H9 (cell line): ENCODE results near the gene KCNN3. TPM values are rescaled to one million over a fixed set of nuclear protein-coding genes. Genes with fewer than 3 reads are reported as not detected.

Experiments used
- DNase-seq: peaks from one replicate; pipeline ENCODE4 v3.0.0-alpha.2; 2017
- H2AFZ ChIP-seq: one replicate; pipeline ENCODE4 v1.6.1; 2013; ENCODE audit warnings: mild to moderate bottlenecking, low read length, control low read depth, moderate library complexity
- H2AK5ac ChIP-seq: 2 replicates; pipeline ENCODE4 v1.6.1; 2013; ENCODE audit warnings: low read length, control low read depth, mixed read lengths; ENCODE audit not compliant: insufficient read length
- H2BK120ac ChIP-seq: one replicate; pipeline ENCODE4 v1.6.1; 2013; ENCODE audit warnings: low read depth, mild to moderate bottlenecking, low read length, control low read depth, inconsistent platforms; ENCODE audit not compliant: poor library complexity, severe bottlenecking
- H2BK12ac ChIP-seq: 2 replicates; pipeline ENCODE4 v1.6.1; 2013; ENCODE audit warnings: low read length, control low read depth, mixed read lengths, low read depth; ENCODE audit not compliant: insufficient read length
- H2BK15ac ChIP-seq: 2 replicates; pipeline ENCODE4 v1.6.1; 2013; ENCODE audit warnings: low read depth, low read length, control low read depth
- H2BK20ac ChIP-seq: one replicate; pipeline ENCODE4 v1.6.1; 2013; ENCODE audit warnings: low read depth, mild to moderate bottlenecking, low read length, control low read depth, inconsistent platforms; ENCODE audit not compliant: poor library complexity, severe bottlenecking
- H2BK5ac ChIP-seq: 2 replicates; pipeline ENCODE4 v1.6.1; 2013; ENCODE audit warnings: low read length, control low read depth, mixed read lengths; ENCODE audit not compliant: insufficient read length
- H3K14ac ChIP-seq: 2 replicates; pipeline ENCODE4 v1.6.1; 2013; ENCODE audit warnings: low read length, control low read depth; ENCODE audit not compliant: insufficient read depth
- H3K18ac ChIP-seq: 2 replicates; pipeline ENCODE4 v1.6.1; 2013; ENCODE audit warnings: low read depth, mild to moderate bottlenecking, mixed read lengths, low read length, control low read depth; ENCODE audit not compliant: insufficient read length
- H3K23ac ChIP-seq: 2 replicates; pipeline ENCODE4 v1.6.1; 2013; ENCODE audit warnings: low read length, control low read depth, mixed read lengths, low read depth; ENCODE audit not compliant: insufficient read length
- H3K23me2 ChIP-seq: 2 replicates; pipeline ENCODE4 v1.6.1; 2013; ENCODE audit warnings: low read depth, mild to moderate bottlenecking, mixed read lengths, low read length, control low read depth; ENCODE audit not compliant: insufficient read length, poor library complexity, severe bottlenecking
- H3K27ac ChIP-seq: 2 replicates; pipeline ENCODE4 v1.5.1; 2013; ENCODE audit warnings: low read length, control low read depth, mixed read lengths, low read depth; ENCODE audit not compliant: insufficient read length
- H3K27me3 ChIP-seq: 2 replicates; pipeline ENCODE4 v1.6.1; 2013; ENCODE audit warnings: low read length, control low read depth, inconsistent platforms; ENCODE audit not compliant: insufficient read depth
- H3K4ac ChIP-seq: 2 replicates; pipeline ENCODE4 v1.6.1; 2013; ENCODE audit warnings: low read depth, mild to moderate bottlenecking, control low read depth, inconsistent platforms, low read length, moderate library complexity
- H3K4me1 ChIP-seq: 2 replicates; pipeline ENCODE4 v1.6.1; 2013; ENCODE audit warnings: low read length, control low read depth, inconsistent platforms; ENCODE audit not compliant: insufficient read depth
- H3K4me2 ChIP-seq: 2 replicates; pipeline ENCODE4 v1.6.1; 2013; ENCODE audit warnings: low read length, control low read depth, mixed read lengths; ENCODE audit not compliant: insufficient read length, insufficient read depth
- H3K56ac ChIP-seq: 2 replicates; pipeline ENCODE4 v1.6.1; 2013; ENCODE audit warnings: low read depth, mild to moderate bottlenecking, mixed read lengths, low read length, control low read depth; ENCODE audit not compliant: insufficient read length
- H3K79me1 ChIP-seq: 2 replicates; pipeline ENCODE4 v1.6.1; 2013; ENCODE audit warnings: low read depth, mild to moderate bottlenecking, moderate library complexity, low read length, control low read depth, inconsistent platforms; ENCODE audit not compliant: insufficient read depth, poor library complexity, severe bottlenecking
- H3K79me2 ChIP-seq: 2 replicates; pipeline ENCODE4 v1.6.1; 2013; ENCODE audit warnings: low read length, control low read depth, inconsistent platforms; ENCODE audit not compliant: insufficient read depth
- H3K9ac ChIP-seq: 2 replicates; pipeline ENCODE4 v1.6.1; 2013; ENCODE audit warnings: low read length, control low read depth, mixed read lengths; ENCODE audit not compliant: insufficient read length; ENCODE audit errors: extremely low read depth
- H3K9me3 ChIP-seq: one replicate; pipeline ENCODE4 v1.6.1; 2013; ENCODE audit warnings: low read depth, low read length, inconsistent platforms; ENCODE audit not compliant: control insufficient read depth
- H3T11ph ChIP-seq: one replicate; pipeline ENCODE4 v1.6.1; 2013; ENCODE audit warnings: mild to moderate bottlenecking, low read length, control low read depth, inconsistent platforms
- H4K20me1 ChIP-seq: one replicate; pipeline ENCODE4 v1.6.1; 2013; ENCODE audit not compliant: control insufficient read depth, insufficient read length, insufficient read depth
- H4K5ac ChIP-seq: 2 replicates; pipeline ENCODE4 v1.6.1; 2013; ENCODE audit warnings: low read depth, mild to moderate bottlenecking, mixed read lengths, low read length, control low read depth; ENCODE audit not compliant: insufficient read length
- H4K8ac ChIP-seq: replicated peaks from 2 replicates; pipeline ENCODE4 v1.6.1; 2013; ENCODE audit warnings: low read length, control low read depth, mixed read lengths, low read depth; ENCODE audit not compliant: insufficient read length
- H4K91ac ChIP-seq: 2 replicates; pipeline ENCODE4 v1.6.1; 2013; ENCODE audit warnings: low read depth, mild to moderate bottlenecking, moderate library complexity, mixed read lengths, low read length, control low read depth; ENCODE audit not compliant: insufficient read length
- H3K27ac Mint-ChIP-seq, 3 experiments: 2 replicates in 2 of 3; 3 replicates in 1 of 3; pipeline ENCODE4 v1.8.0; 2020 to 2021; ENCODE audit warnings: mixed read lengths in 3 of 3, mild to moderate bottlenecking in 1 of 3, moderate library complexity in 1 of 3
- H3K27me3 Mint-ChIP-seq: 2 replicates; pipeline ENCODE4 v1.8.0; 2021; ENCODE audit warnings: low read depth, mild to moderate bottlenecking, moderate library complexity, mixed read lengths
- H3K36me3 Mint-ChIP-seq, 3 experiments: 2 replicates in 2 of 3; 3 replicates in 1 of 3; pipeline ENCODE4 v1.8.0; 2020 to 2021; ENCODE audit warnings: low read depth in 3 of 3, mixed read lengths in 3 of 3; ENCODE audit not compliant: insufficient read depth in 1 of 3
- H3K4me1 Mint-ChIP-seq, 2 experiments: 2 replicates each; pipeline ENCODE4 v1.8.0; 2020; ENCODE audit warnings: mixed read lengths in 2 of 2
- H3K4me3 Mint-ChIP-seq, 2 experiments: 2 replicates in 1 of 2; 3 replicates in 1 of 2; pipeline ENCODE4 v1.8.0; 2020 to 2021; ENCODE audit warnings: mild to moderate bottlenecking in 2 of 2, mixed read lengths in 2 of 2, moderate library complexity in 1 of 2
- H3K9me3 Mint-ChIP-seq, 2 experiments: 2 replicates in 1 of 2; 3 replicates in 1 of 2; pipeline ENCODE4 v1.8.0; 2020; ENCODE audit warnings: mild to moderate bottlenecking in 2 of 2, mixed read lengths in 2 of 2, moderate library complexity in 1 of 2
- CTCF ChIP-seq: fragments of 200-600 bp; sonication (generic); conservative IDR thresholded peaks from 3 replicates; pipeline ENCODE4 v1.8.0; 2021; ENCODE audit warnings: antibody characterized with exemption, mild to moderate bottlenecking
- WGBS: extraction: QIAGEN DNeasy Blood & Tissue Kit; methylation state at CpG from one replicate; pipeline ENCODE4 v1.1.7; 2013; ENCODE audit warnings: missing lambda C conversion rate, low lambda C conversion rate, mixed read lengths; ENCODE audit not compliant: insufficient read length; ENCODE audit errors: extremely low coverage; 5-methylcytosine and 5-hydroxymethylcytosine counted together
- total RNA-seq: library from RNA; stranded (reverse); gene quantifications from 2 replicates; pipeline ENCODE4 v1.2.1, GENCODE V29; 2021

Gene KCNN3
- total RNA-seq, 1 experiment from 2014 or later, result 0.83 TPM

GRCh38 chr1:154816369-154816768 is 53.7 kb downstream of the KCNN3 start:
- H4K91ac ChIP-seq, result no peak overlapping the region
- no peak for DNase-seq
- H3K56ac ChIP-seq, result no peak overlapping the region
- no peak overlapping the region for H3K14ac ChIP-seq
- no peaks in the 10 kb centered on the region for H3K4me1 ChIP-seq
- no peak overlapping the region for H4K8ac ChIP-seq
- H3K4ac ChIP-seq, result no peak overlapping the region
- no peak overlapping the region for H2AK5ac ChIP-seq
- H3K9me3 Mint-ChIP-seq, result no peaks in the 10 kb centered on the region
- no peaks in the 10 kb centered on the region for H3K36me3 Mint-ChIP-seq
- no peaks in the 10 kb centered on the region for H3K9me3 ChIP-seq
- no peak overlapping the region for H3K18ac ChIP-seq
- H3K79me2 ChIP-seq, result no peaks in the 10 kb centered on the region
- no peaks in the 10 kb centered on the region; the same call in 1 of the 2 replicates for H3K27me3 Mint-ChIP-seq
- peak overlapping the region in 1 of 3 experiments; percentile 32; a peak in 1 of 7 replicates for H3K27ac Mint-ChIP-seq
- H2BK5ac ChIP-seq, result no peak overlapping the region
- no peaks in the 10 kb centered on the region for H3K79me1 ChIP-seq
- no peak overlapping the region for H3K27ac ChIP-seq
- H3K27me3 ChIP-seq, result no peaks in the 10 kb centered on the region
- H3K9ac ChIP-seq, result no peak overlapping the region
- no peak overlapping the region for H4K5ac ChIP-seq
- H3K4me2 ChIP-seq, result no peak overlapping the region
- no peak overlapping the region for H2BK20ac ChIP-seq
- H3K4me3 Mint-ChIP-seq, result no peak overlapping the region
- no CpG with 5 or more reads among the region's 6 CpGs for WGBS
- no peaks in the 10 kb centered on the region for H4K20me1 ChIP-seq
- no peak overlapping the region for H2BK15ac ChIP-seq
- no peak for TF ChIP-seq CTCF
- no peak overlapping the region for H2AFZ ChIP-seq
- H3K23ac ChIP-seq, result no peak overlapping the region
- no peak overlapping the region for H2BK120ac ChIP-seq
- H3K23me2 ChIP-seq, result no peaks in the 10 kb centered on the region
- H2BK12ac ChIP-seq, result peak overlapping the region; percentile 10
- H3K4me1 Mint-ChIP-seq, result peaks cover 29 to 36% of the 10 kb centered on the region in 2 experiments
- H3T11ph ChIP-seq, result no peak overlapping the region
